ENCODE data around the gene PCNT. TPM values are rescaled to one million over a fixed set of nuclear protein-coding genes. Genes with fewer than 3 reads are reported as not detected.

PCNT gene
- polyA plus RNA-seq, 1 experiment, result 8.5 TPM

DNA sequence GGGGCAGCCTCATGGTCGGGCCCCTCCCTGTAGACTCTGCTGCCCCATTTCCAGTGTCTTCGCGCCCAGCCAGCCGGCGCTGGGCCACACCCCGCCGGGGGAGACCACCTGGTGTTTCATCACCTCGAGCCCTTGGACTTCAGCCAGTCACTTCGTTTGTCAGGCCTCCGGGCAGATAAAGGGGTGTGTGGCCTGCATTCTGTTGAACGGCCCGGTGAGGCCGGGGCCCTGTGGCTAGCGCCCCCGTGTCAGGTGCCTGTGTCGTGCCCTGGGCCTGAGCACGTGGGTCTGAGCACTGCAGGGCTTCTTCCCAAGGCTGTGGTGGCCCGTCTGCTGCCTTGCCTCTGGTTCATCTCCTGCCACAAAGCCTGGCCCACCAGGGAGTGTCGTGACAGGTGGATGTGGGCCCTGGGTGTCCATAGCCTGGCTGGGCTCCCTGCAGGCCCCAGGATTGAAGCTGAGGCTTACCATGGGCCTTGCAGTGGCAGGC, 69.5 kb downstream of the PCNT start:
- POLR2A ChIA-PET, result no interaction called here
- DNase-seq (ENCODE audit: low read depth, low spot score), result no peak
- CTCF ChIA-PET, result no interaction called here
- no peak overlapping the region for H3K4me3 ChIP-seq (ENCODE audit: low read depth, low read length)
- TF ChIP-seq CTCF (IDR thresholded peaks at IDR 0.05; ENCODE audit: low read depth, low read length), result no peak
- no peaks in the 10 kb centered on the region for H3K27me3 ChIP-seq (ENCODE audit: control insufficient read depth, insufficient read depth, low read length)
- no peaks in the 10 kb centered on the region; the same call in 1 of the 2 replicates for H3K9me3 ChIP-seq (ENCODE audit: control insufficient read depth, insufficient read depth, low read length)
- no peak overlapping the region for H3K27ac ChIP-seq (ENCODE audit: low read depth, low read length)

DNA sequence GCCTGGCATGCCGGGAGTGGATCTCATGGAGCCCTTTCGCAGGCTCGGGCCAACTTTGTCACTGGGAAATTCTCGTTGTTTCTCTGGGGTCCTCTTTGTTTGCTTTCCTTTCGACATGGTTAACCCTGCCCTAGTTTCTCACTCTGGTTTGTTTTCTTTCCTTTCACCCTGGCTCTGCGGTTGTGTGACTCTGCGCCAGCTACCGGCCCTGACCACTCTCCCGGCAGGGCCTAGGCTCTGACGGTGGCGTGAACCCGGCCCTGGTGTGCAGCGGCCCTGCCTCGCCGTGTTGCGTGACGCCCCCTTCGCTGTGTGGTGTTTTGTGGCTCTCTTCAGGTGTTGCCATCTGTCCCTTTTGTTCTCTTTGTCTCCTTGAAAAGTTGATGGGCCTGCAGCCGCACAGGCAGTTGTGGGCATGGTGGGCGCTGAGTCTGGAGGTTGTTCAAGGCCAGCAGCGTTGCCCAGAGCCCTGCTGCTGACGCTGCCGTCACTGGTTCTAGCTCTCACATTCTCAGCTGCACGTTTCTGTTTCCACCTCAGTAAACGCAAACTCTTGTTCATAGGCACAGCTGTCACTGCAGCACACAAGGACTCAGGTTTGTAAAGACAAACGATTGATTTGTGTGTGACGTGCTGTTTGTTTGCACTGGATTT, 70.1 kb downstream of the PCNT start:
- H3K27ac ChIP-seq (ENCODE audit: low read depth, low read length), result no peak overlapping the region
- DNase-seq (ENCODE audit: low read depth, low spot score), result no peak
- TF ChIP-seq CTCF (IDR thresholded peaks at IDR 0.05; ENCODE audit: low read depth, low read length), result no peak
- ChIA-PET CTCF (no interaction called here), POLR2A (no interaction called here)
- H3K4me3 ChIP-seq (ENCODE audit: low read depth, low read length), result no peak overlapping the region
- H3K9me3 ChIP-seq (ENCODE audit: control insufficient read depth, insufficient read depth, low read length), result no peaks in the 10 kb centered on the region; the same call in 1 of the 2 replicates
- no peaks in the 10 kb centered on the region for H3K27me3 ChIP-seq (ENCODE audit: control insufficient read depth, insufficient read depth, low read length)

DNA sequence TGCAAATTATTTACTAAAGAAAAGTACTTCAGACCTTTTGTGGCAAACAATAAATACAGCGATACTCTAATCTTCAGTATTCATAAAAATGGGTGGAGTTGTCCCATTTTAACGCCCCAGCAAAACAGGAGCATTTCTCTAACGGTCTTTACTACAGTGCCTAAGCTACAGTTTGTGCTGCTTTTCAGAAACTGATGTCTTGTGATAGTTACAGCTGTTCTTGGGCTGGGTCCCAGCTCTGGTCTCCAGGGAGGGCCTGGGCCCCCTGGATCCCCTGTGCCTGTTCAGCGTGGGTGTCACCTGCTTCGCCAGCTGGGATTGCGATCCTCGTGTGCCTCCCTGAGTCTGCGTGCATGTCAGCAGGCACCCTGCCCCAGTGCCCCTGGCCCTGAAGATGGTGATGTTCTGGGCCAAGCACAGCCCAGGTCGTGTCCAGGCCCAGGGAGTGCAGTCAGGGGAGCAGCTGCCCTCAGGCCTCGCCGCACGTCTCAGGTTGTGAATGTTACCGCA, 70.7 kb downstream of the PCNT start:
- ChIA-PET CTCF (no interaction called here), POLR2A (no interaction called here)
- no peak overlapping the region for H3K27ac ChIP-seq (ENCODE audit: low read depth, low read length)
- no peak for DNase-seq (ENCODE audit: low read depth, low spot score)
- no peaks in the 10 kb centered on the region for H3K9me3 ChIP-seq (ENCODE audit: control insufficient read depth, insufficient read depth, low read length)
- no peak overlapping the region for H3K4me3 ChIP-seq (ENCODE audit: low read depth, low read length)
- no peak for TF ChIP-seq CTCF (IDR thresholded peaks at IDR 0.05; ENCODE audit: low read depth, low read length)
- no peaks in the 10 kb centered on the region for H3K27me3 ChIP-seq (ENCODE audit: control insufficient read depth, insufficient read depth, low read length)

DNA sequence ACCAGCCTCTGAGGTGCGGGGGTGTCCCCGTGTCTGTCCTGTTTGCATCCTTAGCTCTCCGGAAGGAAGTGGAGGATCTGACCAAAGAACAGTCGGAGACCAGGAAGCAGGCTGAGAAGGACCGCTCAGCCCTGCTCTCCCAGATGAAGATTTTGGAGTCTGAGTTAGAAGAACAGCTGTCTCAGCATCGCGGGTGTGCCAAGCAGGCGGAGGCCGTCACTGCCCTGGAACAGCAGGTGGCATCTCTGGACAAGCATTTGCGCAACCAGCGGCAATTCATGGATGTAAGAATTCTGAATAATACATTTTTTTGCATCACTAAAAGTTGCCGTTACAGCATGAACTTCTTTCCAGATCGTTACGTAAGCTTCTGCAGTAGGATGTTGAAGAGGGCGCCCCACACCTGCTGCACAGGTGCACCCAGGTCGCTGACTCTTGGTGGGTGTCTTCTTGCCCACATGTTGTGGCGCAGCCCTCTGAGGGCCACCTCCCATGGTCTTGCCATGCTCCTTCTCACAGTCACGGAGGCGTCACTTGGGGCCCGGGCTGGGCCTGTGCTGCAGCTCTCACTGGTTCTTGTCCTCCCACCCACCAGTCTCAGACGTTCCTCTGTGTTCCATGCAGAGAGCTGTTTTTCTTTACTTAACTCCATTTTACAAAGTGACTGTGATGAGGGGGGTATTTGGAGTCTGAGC, 73.4 kb downstream of the PCNT start:
- Histone ChIP-seq H3K27me3 (ENCODE audit: control insufficient read depth, insufficient read depth, low read length) (no peaks in the 10 kb centered on the region), H3K4me3 (ENCODE audit: low read depth, low read length) (no peak overlapping the region), H3K9me3 (ENCODE audit: control insufficient read depth, insufficient read depth, low read length) (no peaks in the 10 kb centered on the region), H3K27ac (ENCODE audit: low read depth, low read length) (no peak overlapping the region)
- ChIA-PET POLR2A (no interaction called here), CTCF (no interaction called here)
- no peak for TF ChIP-seq CTCF (IDR thresholded peaks at IDR 0.05; ENCODE audit: low read depth, low read length)
- DNase-seq (ENCODE audit: low read depth, low spot score), result no peak

GRCh38 chr21:46397993-46398392, 74.0 kb downstream of the PCNT start:
- no peak overlapping the region for H3K27ac ChIP-seq (ENCODE audit: low read depth, low read length)
- no peak for DNase-seq (ENCODE audit: low read depth, low spot score)
- H3K9me3 ChIP-seq (ENCODE audit: control insufficient read depth, insufficient read depth, low read length), result no peaks in the 10 kb centered on the region
- TF ChIP-seq CTCF (IDR thresholded peaks at IDR 0.05; ENCODE audit: low read depth, low read length), result no peak
- ChIA-PET POLR2A (no interaction called here), CTCF (no interaction called here)
- no peak overlapping the region for H3K4me3 ChIP-seq (ENCODE audit: low read depth, low read length)
- no peaks in the 10 kb centered on the region for H3K27me3 ChIP-seq (ENCODE audit: control insufficient read depth, insufficient read depth, low read length)
